ENCODE results near the gene MED27.

The MED27 gene

GRCh38 chr9:131837836-131838235, 241.8 kb downstream of the MED27 start:
- H3K27me3 ChIP-seq (ENCODE audit: insufficient read depth, poor library complexity, severe bottlenecking): peaks cover 3% of the 10 kb centered on the region
- H3K27ac ChIP-seq (replicated peaks): no peak overlapping the region
- DNase-seq (ENCODE audit: low read depth in 1 of 2, low spot score in 1 of 2): no peak
- no peak overlapping the region for H3K4me3 ChIP-seq (replicated peaks; ENCODE audit: insufficient read depth, low read length)
- no peak for TF ChIP-seq GABPA (IDR thresholded peaks at IDR 0.05; ENCODE audit: low read depth)
- TF ChIP-seq CTCF (IDR thresholded peaks at IDR 0.05; ENCODE audit: insufficient read depth, low read length): no peak

GRCh38 chr9:131837316-131837715, 242.4 kb downstream of the MED27 start:
- Histone ChIP-seq H3K27me3 (ENCODE audit: insufficient read depth, poor library complexity, severe bottlenecking) (peaks cover 3% of the 10 kb centered on the region), H3K4me3 (replicated peaks; ENCODE audit: insufficient read depth, low read length) (no peak overlapping the region), H3K27ac (replicated peaks) (no peak overlapping the region)
- peak in 1 of 2 experiments; percentile 12 for DNase-seq (ENCODE audit: low read depth in 1 of 2, low spot score in 1 of 2)
- no peak for TF ChIP-seq POLR2AphosphoS5 (IDR thresholded peaks at IDR 0.05; ENCODE audit: low read depth)
- no peak for TF ChIP-seq SPI1 (IDR thresholded peaks at IDR 0.05; ENCODE audit: borderline replicate concordance, low read depth)
- no peak for TF ChIP-seq GABPA (IDR thresholded peaks at IDR 0.05; ENCODE audit: low read depth)
- TF ChIP-seq REST (IDR thresholded peaks at IDR 0.05; ENCODE audit: insufficient replicate concordance, low read depth): no peak
- TF ChIP-seq CTCF (IDR thresholded peaks at IDR 0.05; ENCODE audit: insufficient read depth, low read length): no peak

GRCh38 chr9:131836607-131837315, 242.9 kb downstream of the MED27 start:
- no peak overlapping the region for H3K4me3 ChIP-seq (replicated peaks; ENCODE audit: insufficient read depth, low read length)
- DNase-seq (ENCODE audit: low read depth in 1 of 2, low spot score in 1 of 2): no peak
- H3K27ac ChIP-seq (replicated peaks): no peak overlapping the region
- TF ChIP-seq REST (IDR thresholded peaks at IDR 0.05; ENCODE audit: insufficient replicate concordance, low read depth): no peak
- TF ChIP-seq POLR2AphosphoS5 (IDR thresholded peaks at IDR 0.05; ENCODE audit: low read depth): no peak
- no peak for TF ChIP-seq CTCF (IDR thresholded peaks at IDR 0.05; ENCODE audit: insufficient read depth, low read length)
- no peak for TF ChIP-seq GABPA (IDR thresholded peaks at IDR 0.05; ENCODE audit: low read depth)
- TF ChIP-seq SPI1 (IDR thresholded peaks at IDR 0.05; ENCODE audit: borderline replicate concordance, low read depth): no peak
- peaks cover 3% of the 10 kb centered on the region for H3K27me3 ChIP-seq (ENCODE audit: insufficient read depth, poor library complexity, severe bottlenecking)

GRCh38 chr9:131836021-131836420, 243.6 kb downstream of the MED27 start:
- no peak overlapping the region for H3K4me3 ChIP-seq (replicated peaks; ENCODE audit: insufficient read depth, low read length)
- TF ChIP-seq POLR2AphosphoS5 (IDR thresholded peaks at IDR 0.05; ENCODE audit: low read depth) (no peak), REST (IDR thresholded peaks at IDR 0.05; ENCODE audit: insufficient replicate concordance, low read depth) (no peak), CTCF (IDR thresholded peaks at IDR 0.05; ENCODE audit: insufficient read depth, low read length) (no peak)
- no peaks in the 10 kb centered on the region for H3K27me3 ChIP-seq (ENCODE audit: insufficient read depth, poor library complexity, severe bottlenecking)
- DNase-seq (ENCODE audit: low read depth in 1 of 2, low spot score in 1 of 2): no peak
- H3K27ac ChIP-seq (replicated peaks): no peak overlapping the region

Data from HL-60 (cell line).